Endodermal cell (in vitro differentiated cells): ENCODE results near the gene NR2F6. TPM values are rescaled to one million over a fixed set of nuclear protein-coding genes. Genes with fewer than 3 reads are reported as not detected.
A peak's percentile ranks its signal among the peaks of the same experiment; 100 is the strongest.

Experiments
- DNase-seq: peaks from one replicate; pipeline ENCODE4 v3.0.0-alpha.2; 2017
- H3K27ac ChIP-seq: 2 replicates; pipeline ENCODE4 v1.5.1; 2013; ENCODE audit warnings: mild to moderate bottlenecking, low read depth, low read length, moderate library complexity
- H3K27me3 ChIP-seq: 2 replicates; pipeline ENCODE4 v1.6.1; 2013; ENCODE audit warnings: mild to moderate bottlenecking, low read length, moderate library complexity; ENCODE audit not compliant: insufficient read depth, control insufficient read depth, poor library complexity, severe bottlenecking
- H3K36me3 ChIP-seq: 2 replicates; pipeline ENCODE4 v1.7.0; 2013; ENCODE audit warnings: mild to moderate bottlenecking, low read length, moderate library complexity; ENCODE audit not compliant: control insufficient read depth, insufficient read depth
- H3K4me1 ChIP-seq: one replicate; pipeline ENCODE4 v1.7.0; 2013; ENCODE audit warnings: low read length; ENCODE audit not compliant: control insufficient read depth, insufficient read depth
- H3K4me3 ChIP-seq: 2 replicates; pipeline ENCODE4 v1.5.1; 2013; ENCODE audit warnings: mild to moderate bottlenecking, low read length, moderate library complexity
- H3K9ac ChIP-seq: 2 replicates; pipeline ENCODE4 v1.6.1; 2013; ENCODE audit warnings: mild to moderate bottlenecking, low read length, moderate library complexity; ENCODE audit not compliant: poor library complexity, severe bottlenecking; ENCODE audit errors: extremely low read depth
- H3K9me3 ChIP-seq: 2 replicates; pipeline ENCODE4 v1.6.1; 2013; ENCODE audit warnings: mild to moderate bottlenecking, low read length, moderate library complexity; ENCODE audit not compliant: control insufficient read depth
- H3K27ac Mint-ChIP-seq: 2 replicates; pipeline ENCODE4 v1.8.0; 2020; ENCODE audit warnings: mixed read lengths
- H3K27me3 Mint-ChIP-seq: 2 replicates; pipeline ENCODE4 v1.8.0; 2021; ENCODE audit warnings: mild to moderate bottlenecking, mixed read lengths; ENCODE audit not compliant: insufficient read depth
- H3K36me3 Mint-ChIP-seq: 2 replicates; pipeline ENCODE4 v1.8.0; 2020; ENCODE audit warnings: low read depth, mixed read lengths
- H3K4me1 Mint-ChIP-seq: 2 replicates; pipeline ENCODE4 v1.8.0; 2020; ENCODE audit warnings: mixed read lengths
- H3K4me3 Mint-ChIP-seq: 2 replicates; pipeline ENCODE4 v1.8.0; 2020; ENCODE audit warnings: mild to moderate bottlenecking, moderate library complexity, mixed read lengths
- H3K9me3 Mint-ChIP-seq: 2 replicates; pipeline ENCODE4 v1.8.0; 2020; ENCODE audit warnings: mild to moderate bottlenecking, mixed read lengths
- CTCF ChIP-seq: fragments of 200-600 bp; sonication (generic); conservative IDR thresholded peaks from 2 replicates; pipeline ENCODE4 v1.5.0; 2021; ENCODE audit warnings: antibody characterized with exemption, mild to moderate bottlenecking
- WGBS, 2 experiments: methylation state at CpG; one replicate each; pipeline versions ENCODE4 v1.1.5 to v1.1.7; 2013; ENCODE audit warnings: missing lambda C conversion rate in 2 of 2, mixed read lengths in 1 of 2; ENCODE audit not compliant: insufficient coverage in 1 of 2, insufficient read length in 1 of 2; 5-methylcytosine and 5-hydroxymethylcytosine counted together
- total RNA-seq, 2 donors: library from RNA; stranded (reverse); fragmentation: NEBNext Ultra II Directional in 1 of 2; extraction: Animal tissue kit (Norgen Biotek cat#: 25700) in 1 of 2; gene quantifications; 2 replicates in 1 of 2; 3 replicates in 1 of 2; pipeline ENCODE4 v1.2.1, GENCODE V29; 2021

NR2F6 gene
- total RNA-seq, 2 donors from 2014 or later, result 103 to 107 TPM

- no peaks in the 10 kb centered on the region for H3K9me3 ChIP-seq
- DNase-seq, result peak; percentile 40
- H3K36me3 Mint-ChIP-seq, result peaks cover 18% of the 10 kb centered on the region
- no peak overlapping the region for H3K27ac ChIP-seq
- no peaks in the 10 kb centered on the region for H3K9me3 Mint-ChIP-seq
- no peaks in the 10 kb centered on the region for H3K27me3 ChIP-seq
- no peaks in the 10 kb centered on the region for H3K27me3 Mint-ChIP-seq
- peak overlapping the region; percentile 3 for H3K9ac ChIP-seq
- WGBS, 2 experiments, result 82 to 89% methylated on average over 4 to 8 of the region's 8 CpGs
- H3K4me3 ChIP-seq, result peak overlapping the region; percentile 95
- peak overlapping the region; percentile 95 for H3K4me3 Mint-ChIP-seq
- TF ChIP-seq CTCF, result no peak
- peaks cover 28% of the 10 kb centered on the region for H3K36me3 ChIP-seq
- H3K4me1 ChIP-seq, result peaks cover 8% of the 10 kb centered on the region
- peaks cover 27% of the 10 kb centered on the region for H3K4me1 Mint-ChIP-seq
- no peak overlapping the region for H3K27ac Mint-ChIP-seq
These were observed 3.1 kb downstream of the NR2F6 start for GRCh38 chr19:17242431-17243208.

GRCh38 chr19:17240826-17241399 lies 4.8 kb downstream of the NR2F6 start:
- no peaks in the 10 kb centered on the region for H3K27me3 Mint-ChIP-seq
- no peaks in the 10 kb centered on the region for H3K9me3 Mint-ChIP-seq
- Histone ChIP-seq H3K27ac (no peak overlapping the region), H3K9ac (no peak overlapping the region), H3K4me1 (peaks cover 4% of the 10 kb centered on the region), H3K9me3 (no peaks in the 10 kb centered on the region), H3K36me3 (peaks cover 29% of the 10 kb centered on the region), H3K4me3 (no peak overlapping the region), H3K27me3 (no peaks in the 10 kb centered on the region)
- H3K4me1 Mint-ChIP-seq, result peaks cover 20% of the 10 kb centered on the region
- TF ChIP-seq CTCF, result no peak
- no peak overlapping the region for H3K4me3 Mint-ChIP-seq
- DNase-seq, result no peak
- 94 to 100% methylated on average over 2 to 6 of the region's 6 CpGs for WGBS, 2 experiments
- H3K27ac Mint-ChIP-seq, result peak overlapping the region; percentile 68
- H3K36me3 Mint-ChIP-seq, result peaks cover 18% of the 10 kb centered on the region

GRCh38 chr19:17240062-17240752 lies 5.5 kb downstream of the NR2F6 start:
- peaks cover 18% of the 10 kb centered on the region for H3K36me3 Mint-ChIP-seq
- Histone ChIP-seq H3K27me3 (no peaks in the 10 kb centered on the region), H3K36me3 (peaks cover 30% of the 10 kb centered on the region), H3K9me3 (no peaks in the 10 kb centered on the region), H3K4me3 (no peak overlapping the region), H3K4me1 (peaks cover 4% of the 10 kb centered on the region), H3K9ac (no peak overlapping the region), H3K27ac (no peak overlapping the region)
- H3K27ac Mint-ChIP-seq, result no peak overlapping the region
- H3K27me3 Mint-ChIP-seq, result no peaks in the 10 kb centered on the region
- H3K4me1 Mint-ChIP-seq, result peaks cover 20% of the 10 kb centered on the region
- H3K4me3 Mint-ChIP-seq, result no peak overlapping the region
- DNase-seq, result peak; percentile 40
- no peaks in the 10 kb centered on the region for H3K9me3 Mint-ChIP-seq
- 88 to 93% methylated on average over 13 to 24 of the region's 24 CpGs for WGBS, 2 experiments
- no peak for TF ChIP-seq CTCF
